Activated gamma-delta T cell (primary cell): ENCODE measurements around the gene SHANK1.

Experiments used
- DNase-seq: peaks from one replicate; lab custom pipeline; 2025; lab: John Stamatoyannopoulos, UW

SHANK1 gene

GRCh38 chr19:50686310-50687032 is 33.1 kb downstream of the SHANK1 start:
- DNase-seq, result no peak

- DNase-seq, result peak; percentile 39
Measured at GRCh38 chr19:50679177-50680125, 40.2 kb downstream of the SHANK1 start.

- no peak for DNase-seq
Measured at GRCh38 chr19:50678323-50678722, 41.3 kb downstream of the SHANK1 start.

- DNase-seq, result no peak
Measured at GRCh38 chr19:50677636-50678035, 42.0 kb downstream of the SHANK1 start.

DNA sequence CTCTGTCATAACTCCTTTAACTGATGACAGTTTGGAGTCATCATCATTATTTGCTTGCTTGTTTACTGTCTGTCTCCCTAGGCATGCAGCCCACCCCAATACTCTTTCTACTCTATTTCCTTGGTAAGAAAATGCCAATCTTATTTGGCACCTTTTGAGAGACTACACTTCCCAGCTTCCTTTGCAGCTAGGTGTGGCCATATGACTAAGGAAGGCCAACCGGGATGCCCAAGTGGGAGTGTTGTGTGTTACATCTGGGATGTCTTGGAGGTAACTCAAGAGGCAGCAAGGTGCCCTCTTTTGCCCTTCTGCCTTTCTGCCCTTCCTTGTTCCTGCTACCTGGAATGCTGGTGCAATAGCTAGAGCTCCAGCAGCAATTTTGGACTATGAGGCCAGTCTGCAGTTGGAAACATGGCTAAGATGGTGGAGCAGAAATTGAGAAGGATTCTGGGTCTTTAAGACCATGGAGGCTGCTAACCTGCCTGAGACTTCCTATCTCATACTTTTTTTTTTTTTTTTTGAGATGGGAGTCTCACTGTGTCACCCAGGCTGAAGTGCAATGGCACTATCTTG is 42.9 kb downstream of the SHANK1 start:
- DNase-seq, result no peak

DNA sequence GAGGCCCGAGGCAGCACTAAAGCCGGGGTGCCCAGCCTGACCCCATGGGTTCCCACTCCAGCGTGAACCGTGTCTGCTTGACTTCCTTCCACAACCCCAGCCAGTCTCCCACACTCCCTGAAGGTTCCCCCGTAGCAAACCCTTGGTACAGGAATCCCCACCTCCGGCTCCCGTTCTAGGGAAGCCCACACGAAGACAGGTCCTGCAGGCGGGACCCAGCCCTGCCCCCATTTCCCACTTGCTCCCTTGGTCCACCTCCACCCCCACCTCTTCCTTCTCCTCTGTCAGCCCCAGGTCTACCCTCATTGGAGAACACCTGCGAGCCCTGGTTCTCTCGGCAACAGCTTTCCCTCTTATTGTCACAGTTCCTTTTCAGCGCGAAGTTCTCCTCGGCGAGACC is 46.5 kb downstream of the SHANK1 start:
- no peak for DNase-seq

- DNase-seq, result no peak
Measured at GRCh38 chr19:50670102-50670380, 49.6 kb downstream of the SHANK1 start.

DNA sequence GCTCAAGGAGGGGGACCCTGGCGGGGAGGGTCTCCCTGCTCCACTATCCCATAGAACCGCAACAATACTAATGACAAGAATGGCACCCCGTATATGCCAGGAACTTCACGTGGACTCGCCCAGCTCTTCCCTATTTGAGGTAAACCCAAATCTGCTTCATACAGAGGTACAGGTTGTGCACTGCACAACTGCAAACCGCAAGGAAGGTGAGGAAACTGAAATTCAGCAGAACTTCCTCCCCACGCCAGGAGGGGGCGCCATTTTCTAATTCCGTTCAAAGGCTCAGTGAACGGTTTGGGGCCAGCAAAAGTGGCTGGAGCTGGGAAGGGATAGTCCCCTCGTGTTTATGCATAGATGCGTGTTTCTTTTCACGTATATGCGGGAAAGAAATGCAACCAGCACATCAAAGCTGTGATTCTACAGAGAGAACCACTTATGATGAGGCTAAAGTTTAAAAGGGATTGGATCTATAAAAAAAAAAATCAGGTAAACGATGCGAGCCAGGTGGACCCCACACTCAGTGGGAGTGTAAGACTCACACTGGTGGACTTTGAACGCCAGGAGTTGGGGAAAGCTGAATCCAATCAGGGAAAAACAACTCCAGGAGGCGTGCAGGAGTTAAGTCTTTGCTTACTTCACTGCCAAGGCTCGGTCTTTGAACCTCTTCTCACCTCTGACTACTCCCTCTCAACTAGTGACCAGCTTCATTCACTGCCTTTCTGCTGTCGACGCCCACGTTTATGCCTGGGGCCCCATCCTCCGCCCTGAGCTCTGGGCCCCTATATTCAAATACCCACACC is 50.1 kb downstream of the SHANK1 start:
- no peak for DNase-seq

GRCh38 chr19:50668879-50669278 is 50.7 kb downstream of the SHANK1 start:
- no peak for DNase-seq

GRCh38 chr19:50668416-50668815 is 51.2 kb downstream of the SHANK1 start:
- no peak for DNase-seq

- DNase-seq, result no peak
Measured at GRCh38 chr19:50667759-50668231, 51.8 kb downstream of the SHANK1 start.

DNA sequence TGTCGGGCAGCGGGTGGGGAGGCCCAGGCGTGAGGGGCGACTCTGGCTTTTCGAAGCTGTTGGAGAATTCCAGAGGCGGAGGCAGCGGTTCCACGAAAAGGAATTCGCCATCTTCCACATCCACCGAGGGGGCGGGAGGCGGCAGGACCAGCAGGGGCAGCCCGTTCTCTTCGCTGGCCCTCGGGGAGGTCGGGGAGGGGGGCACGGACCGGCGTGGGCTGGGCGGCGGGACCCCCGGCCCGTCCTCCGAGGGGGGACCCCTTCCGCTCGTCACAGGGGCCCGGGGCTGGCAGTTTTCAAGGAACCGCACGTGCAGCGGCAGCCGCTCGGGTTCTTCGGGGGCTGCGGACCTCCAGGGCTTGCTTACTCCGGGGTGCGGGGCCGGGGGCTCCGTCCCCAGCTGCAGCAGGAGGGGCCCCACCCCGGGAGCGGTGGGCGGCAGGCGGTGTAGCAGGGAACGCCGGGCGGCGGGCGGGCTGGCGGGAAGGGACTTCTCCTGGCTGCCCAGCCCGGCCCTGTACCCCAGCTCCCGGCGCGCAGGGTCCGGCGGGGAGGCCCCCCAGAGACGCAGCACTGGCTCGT is 52.3 kb downstream of the SHANK1 start:
- no peak for DNase-seq

GRCh38 chr19:50666346-50667176 is 53.0 kb downstream of the SHANK1 start:
- DNase-seq, result no peak

GRCh38 chr19:50664204-50664603 is 55.4 kb downstream of the SHANK1 start:
- DNase-seq, result no peak

DNA sequence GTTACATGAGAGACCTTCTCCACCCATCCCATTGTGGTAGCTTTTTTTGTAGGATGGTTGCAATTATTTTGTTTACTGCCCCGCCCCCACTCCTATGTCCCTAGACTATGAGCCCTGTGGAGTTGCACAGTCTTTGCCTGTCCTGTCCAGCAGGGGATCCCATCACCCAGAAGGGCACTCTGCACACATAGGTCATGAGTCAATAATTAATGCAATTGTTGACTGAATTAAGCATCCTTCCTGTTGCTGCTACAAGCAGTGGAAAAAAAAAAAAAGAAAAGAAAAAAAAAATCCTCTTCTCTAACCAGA is 56.2 kb downstream of the SHANK1 start:
- no peak for DNase-seq

- no peak for DNase-seq
Measured at GRCh38 chr19:50662651-50663481, 56.7 kb downstream of the SHANK1 start.

- no peak for DNase-seq
Measured at GRCh38 chr19:50661766-50662650, 57.6 kb downstream of the SHANK1 start.

- DNase-seq, result no peak
Measured at GRCh38 chr19:50661023-50661422, 58.6 kb downstream of the SHANK1 start.

DNA sequence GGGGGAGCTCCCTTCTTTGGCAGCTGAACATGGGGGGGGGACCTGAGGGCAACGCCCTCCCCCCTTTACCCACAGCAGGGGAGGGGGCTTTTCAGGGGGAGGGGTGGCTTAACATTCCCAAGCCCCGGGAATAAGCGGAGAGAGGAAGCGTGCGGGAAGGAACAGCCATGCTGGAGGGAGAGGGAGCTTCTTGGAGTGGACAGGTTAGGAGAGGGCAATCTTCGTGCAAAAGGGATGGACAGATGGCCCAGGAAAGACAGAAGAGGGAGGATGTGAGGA is 59.6 kb downstream of the SHANK1 start:
- DNase-seq, result no peak
